GM12873 (cell line): ENCODE results near the gene CDIPT.

ENCODE experiments used
- CTCF ChIP-seq: IDR thresholded peaks from 2 replicates; pipeline ENCODE4 v1.5.1; 2012; ENCODE audit warnings: low read depth, mild to moderate bottlenecking, moderate library complexity, low read length, control low read depth; ENCODE audit not compliant: insufficient read depth; ENCODE audit errors: missing control alignments

The CDIPT gene

GRCh38 chr16:29809031-29809747 lies 53.8 kb downstream of the CDIPT start:
- no peak for TF ChIP-seq CTCF
